Activated CD4-positive, CD25-positive, alpha-beta regulatory T cell treated with anti-CD3 and anti-CD28 coated beads, Interleukin-2, amount 50 U/mL, for 72 hours (primary cell): ENCODE results near the gene IGLON5.

ENCODE experiments used
- DNase-seq: peaks from one replicate; pipeline ENCODE4 v3.0.0; 2021

The IGLON5 gene

DNA sequence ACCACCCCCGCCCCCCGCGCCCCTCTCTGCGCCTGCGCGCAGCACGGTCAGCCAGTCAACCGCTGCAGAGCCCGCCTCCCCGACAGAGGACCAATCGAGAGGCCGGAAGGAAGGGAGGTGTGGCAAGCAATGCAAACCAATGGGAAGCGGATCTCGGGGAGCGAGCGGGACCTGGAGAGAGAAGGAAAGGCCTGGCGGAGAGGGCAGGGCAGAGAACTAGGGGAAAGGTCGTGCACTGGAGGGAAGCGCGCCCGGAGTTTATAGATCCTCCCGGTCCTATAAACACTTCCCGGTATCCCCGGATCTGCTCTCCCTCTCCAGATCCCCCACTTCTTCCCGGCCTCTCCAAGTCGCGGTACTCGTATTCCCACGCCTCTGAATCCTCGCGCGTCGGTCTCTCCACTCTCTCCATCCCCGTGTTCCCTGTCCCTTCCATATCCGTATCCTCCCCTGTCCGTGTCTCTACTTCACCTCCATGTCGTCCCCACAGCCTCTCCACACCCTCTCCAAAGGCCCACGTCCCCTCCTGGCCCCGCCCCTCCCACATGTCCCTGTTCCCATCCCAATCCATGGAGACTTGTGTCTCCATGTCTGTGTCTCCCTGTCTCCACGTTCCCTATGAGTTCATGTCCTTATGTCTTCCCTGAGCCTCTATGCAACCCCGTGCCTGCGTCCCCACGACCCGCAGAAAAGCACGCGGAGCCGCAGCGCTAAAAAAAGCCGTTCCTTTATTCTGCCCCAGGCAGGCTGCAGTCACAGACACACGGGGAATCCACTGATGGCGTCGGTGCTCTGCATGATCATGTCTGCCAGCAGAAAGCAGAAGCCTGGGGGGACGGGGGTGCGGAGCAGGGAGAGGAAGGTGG lies 55.2 kb downstream of the IGLON5 start:
- peak; percentile 88 for DNase-seq

DNA sequence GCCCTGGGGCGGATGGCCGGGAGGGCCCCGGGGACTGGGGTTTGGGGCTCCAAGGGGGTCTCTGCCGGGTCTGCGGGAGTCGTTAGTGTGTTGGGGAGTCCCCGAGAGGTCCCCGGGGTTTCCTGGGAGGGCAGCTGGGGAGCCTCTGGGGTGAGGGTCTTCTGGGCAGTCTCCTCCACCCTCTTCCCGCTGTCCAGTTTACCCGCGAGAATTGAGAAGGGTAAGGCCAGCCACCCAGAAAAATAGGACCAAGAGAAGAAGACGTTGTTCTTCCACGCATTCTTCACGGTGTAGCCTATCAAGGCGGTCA lies 55.8 kb downstream of the IGLON5 start:
- no peak for DNase-seq

DNA sequence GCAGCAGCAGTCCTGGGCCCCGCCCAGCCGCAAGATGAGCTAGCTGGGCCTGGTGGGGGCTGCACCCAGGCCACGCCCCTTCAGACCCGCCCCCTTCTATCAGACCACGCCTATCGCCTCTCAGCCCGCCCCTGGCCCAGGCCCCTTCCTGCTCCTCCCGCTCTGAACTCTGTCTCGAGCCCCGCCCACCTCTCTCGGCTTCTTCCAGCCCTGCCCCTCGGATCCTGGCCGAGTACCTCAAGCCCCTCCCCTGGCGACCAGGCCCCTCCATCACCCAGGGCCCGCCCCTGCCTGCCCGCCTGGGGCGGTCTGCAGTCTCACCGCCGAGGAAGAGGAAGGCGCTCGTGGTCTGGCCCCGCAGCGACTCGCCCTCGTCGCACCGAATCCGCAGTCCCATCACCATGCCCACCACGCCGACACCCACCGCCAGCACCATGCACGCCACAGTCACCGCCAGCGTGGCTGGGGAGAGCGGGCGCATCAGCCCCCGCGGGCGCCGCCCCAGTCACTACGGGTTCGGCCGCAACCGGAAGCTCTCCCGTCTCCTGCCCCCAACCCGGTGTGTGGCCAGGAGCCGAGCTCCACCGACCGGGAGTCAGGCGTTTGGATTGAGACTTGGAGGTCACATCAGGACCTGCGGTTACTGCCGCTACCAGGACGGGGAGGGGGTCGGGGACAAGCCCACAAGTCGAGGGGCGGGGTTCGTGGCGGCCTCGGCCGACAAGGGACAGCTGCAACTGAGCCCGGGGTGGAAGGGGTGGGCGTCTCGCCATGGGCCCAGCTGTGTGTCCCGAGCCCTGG lies 56.3 kb downstream of the IGLON5 start:
- peak; percentile 98 for DNase-seq

DNA sequence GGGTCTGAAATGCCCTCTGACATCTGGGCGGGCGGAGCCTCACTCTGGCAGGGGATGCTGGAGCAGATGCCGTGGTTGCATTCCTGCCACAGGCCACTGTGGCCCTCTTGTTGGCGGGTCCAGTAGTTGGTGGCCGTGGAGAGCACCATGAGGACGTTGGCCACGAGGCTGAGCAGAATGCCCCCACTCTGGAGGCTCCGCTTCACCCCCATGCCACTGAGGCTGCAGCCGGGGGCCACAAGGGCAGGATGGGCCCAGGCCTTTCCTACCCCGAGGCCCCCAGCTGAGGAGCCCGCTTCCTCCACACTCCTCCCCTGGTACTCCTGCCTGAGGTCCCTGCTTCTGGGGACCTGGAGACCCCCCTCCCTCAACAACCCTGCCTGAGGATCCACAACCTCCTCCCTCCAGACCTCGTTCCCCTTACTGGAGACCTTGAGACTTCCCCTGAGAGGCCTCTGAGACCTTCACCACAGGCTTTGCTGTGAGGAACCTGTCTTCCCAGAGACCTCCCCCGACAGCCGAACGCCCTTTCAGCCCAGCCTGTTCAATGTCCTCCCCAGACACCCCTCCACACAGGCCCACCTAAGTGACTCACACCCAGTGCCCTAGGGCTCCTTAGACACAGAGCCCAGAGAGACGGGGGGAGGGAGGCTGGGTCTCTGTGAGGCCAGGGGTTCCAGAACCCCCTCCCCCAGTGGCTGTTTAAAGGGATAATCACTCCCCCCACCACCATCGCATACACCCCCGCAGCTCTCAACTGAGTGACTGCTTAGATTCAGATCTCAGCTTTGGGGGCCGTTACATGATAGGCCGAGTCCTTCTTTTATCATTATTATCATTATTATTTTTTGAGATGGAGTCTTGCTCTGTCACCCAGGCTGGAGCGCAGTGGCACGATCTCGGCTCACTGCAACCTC lies 57.2 kb downstream of the IGLON5 start, which contains the start of gene CLDND2:
TSS of gene CLDND2 (minus strand) at position 638 of the 917 bp plus-strand sequence. CDS start at position 212, 426 bp downstream.
- DNase-seq, result no peak

DNA sequence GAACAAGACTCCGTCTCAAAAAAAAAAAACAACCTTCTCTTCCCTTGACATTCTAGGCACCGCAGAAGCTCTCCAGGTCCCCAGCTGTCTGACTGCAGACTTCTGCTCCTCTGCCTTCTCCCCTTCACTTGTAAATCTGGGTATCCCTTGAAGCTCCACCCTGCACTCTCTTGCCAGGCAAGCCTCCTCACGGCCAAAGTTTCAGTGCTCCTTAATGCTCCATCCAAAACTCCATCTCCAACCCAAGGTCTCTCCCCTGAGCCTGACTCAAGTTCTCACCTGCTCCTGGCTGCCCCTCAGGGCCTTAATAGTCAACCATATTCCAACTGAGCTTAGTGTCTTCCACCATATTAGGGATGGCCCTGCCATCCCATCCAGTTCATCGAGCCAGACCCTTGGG lies 58.8 kb downstream of the IGLON5 start:
- no peak for DNase-seq

DNA sequence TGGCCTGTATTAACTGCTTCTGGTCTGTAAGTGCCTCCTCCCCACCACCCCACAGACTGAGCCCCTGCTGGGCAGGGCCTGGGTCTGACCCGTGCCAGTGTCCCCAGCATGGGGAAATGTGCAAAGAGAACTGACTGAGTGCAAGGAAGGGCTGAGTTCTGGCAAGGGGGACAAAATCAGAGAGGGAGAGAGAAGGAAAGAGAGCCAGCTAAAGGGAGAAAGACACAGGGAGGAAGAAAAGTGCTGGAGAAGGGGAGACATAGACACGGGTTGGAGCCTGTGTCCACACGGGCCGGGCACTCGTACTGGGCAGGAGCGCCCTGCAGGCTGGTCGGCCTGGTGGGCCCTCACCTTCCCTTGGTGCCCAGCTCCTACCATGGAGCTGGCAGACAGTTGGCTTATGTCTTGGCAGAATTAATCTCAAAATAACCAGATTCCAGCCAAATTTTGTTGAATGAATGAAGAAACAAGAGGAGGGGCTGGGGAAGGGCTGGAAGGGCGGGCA lies 59.8 kb downstream of the IGLON5 start:
- no peak for DNase-seq

DNA sequence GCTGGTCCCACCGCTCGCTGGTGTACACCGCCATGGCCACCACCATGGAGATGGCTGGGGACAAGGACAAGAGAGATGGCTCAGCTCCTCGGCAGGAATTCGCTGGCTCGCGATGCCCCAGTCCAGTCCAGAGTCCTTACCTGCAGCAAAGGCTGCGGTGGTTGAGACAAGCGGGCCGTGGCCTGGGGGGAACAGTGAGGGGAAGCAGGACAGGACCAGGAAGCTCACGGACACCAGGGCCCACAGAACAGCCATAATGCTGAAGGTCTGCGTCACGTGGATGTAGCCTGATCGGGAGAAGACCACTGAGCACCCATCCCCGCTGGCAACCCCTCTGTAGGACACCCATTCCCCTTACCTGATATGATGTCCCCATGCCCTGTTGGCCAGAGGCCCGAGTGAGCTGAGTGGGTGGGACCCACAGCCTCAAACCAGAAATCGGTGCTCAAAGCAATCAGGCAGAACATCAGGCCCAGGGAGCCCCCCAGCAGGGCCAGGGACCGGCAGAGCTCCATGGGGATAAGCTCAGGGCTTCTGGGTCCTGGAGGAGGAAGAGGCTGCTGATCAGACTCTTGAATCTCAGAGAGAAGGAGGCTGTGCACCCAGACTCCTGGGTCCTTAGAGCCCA lies 60.7 kb downstream of the IGLON5 start:
- DNase-seq, result no peak

DNA sequence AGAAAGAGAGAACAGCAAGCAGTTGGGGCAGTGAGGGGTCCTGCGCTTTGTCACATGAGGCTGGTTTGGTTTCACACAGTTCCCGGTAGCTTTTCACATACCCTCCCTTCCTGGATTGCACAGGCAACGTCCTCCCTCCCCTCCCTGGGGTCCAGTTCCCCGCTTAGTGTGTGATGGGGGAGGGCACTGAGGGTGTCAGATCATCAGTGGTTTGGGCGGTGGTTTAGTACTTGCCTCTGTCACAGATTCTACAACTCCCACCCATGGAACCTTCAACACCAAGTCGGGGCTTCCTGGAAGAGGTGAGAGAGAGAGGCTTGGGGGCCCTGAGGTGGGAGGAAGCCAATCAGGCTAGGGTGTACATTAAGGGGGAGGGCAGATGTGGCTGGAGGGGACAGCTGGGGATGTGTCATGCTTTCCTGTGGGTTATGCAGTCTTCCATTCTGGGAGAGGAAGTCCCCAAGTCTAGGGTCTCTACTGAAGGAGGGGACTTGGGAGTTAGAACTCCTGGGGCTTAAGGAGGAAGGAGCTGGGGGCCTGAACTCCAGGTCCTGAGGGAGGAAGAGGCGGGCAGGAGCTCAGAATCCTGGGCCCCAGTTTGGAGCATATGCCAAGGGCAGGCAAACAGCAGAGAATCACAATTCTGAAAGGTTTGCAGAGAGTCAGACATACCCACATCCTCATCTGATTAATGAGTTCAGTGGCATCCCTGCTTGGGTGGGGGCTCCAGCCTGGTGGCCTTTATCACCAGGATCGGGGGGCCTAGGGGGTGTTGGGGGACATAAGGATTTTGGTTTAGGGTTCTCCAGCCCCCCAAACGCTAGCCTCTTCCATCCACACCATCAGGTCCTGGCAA lies 61.4 kb downstream of the IGLON5 start, which contains the start of gene NKG7:
TSS of gene NKG7 (minus strand) at position 6 of the 856 bp plus-strand sequence. CDS start 119 bp downstream, outside the sequence.
- DNase-seq, result no peak

DNA sequence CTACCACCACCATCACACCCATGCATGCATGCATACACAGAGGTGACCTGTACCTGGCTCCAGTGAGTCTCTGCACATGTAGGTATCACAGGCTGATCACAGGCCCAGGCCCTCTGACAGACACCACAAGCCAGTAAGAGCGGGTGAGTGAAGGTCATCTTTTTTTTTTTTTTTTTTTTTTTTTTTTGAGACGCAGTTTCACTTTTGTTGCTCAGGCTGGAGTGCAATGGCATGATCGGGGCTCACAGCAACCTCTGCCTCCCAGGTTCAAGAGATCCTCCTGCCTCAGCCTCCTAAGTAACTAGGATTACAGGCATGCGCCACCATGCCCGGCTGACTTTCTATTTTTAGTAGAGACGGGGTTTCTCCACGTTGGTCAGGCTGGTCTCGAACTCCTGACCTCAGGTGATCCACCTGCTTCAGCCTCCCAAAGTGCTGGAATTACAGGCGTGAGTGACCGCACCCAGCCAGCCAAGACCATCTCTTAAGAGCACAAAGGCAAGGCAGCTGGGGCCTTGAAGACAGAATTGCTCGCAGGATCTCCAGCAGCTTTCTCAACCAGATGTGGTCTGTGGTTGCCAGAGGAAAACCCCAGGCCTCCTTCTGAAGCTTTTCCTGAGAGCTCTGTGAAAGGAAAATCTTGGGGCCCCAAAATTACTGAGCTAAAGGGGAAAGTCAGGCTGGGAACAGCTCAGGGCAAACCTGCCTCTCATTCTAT lies 64.2 kb downstream of the IGLON5 start:
- DNase-seq, result no peak

DNA sequence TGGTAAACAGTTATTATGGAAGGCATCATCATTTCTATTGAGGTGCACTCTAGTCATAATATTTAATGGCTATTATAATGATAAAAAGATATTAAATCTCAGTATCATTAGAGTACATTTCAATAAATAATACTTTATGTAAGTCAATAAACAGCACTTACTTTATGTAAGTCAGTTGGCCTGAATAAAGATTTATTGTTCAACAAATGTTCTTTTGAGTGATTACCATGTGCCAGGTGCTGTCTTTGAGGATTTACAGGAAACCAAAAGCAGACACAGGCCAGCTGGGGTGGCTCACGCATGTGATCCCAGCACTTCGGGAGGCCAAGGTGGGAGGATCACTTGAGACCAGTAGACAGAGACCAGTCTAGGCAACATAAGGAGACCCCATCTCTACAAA lies 66.0 kb downstream of the IGLON5 start:
- no peak for DNase-seq

DNA sequence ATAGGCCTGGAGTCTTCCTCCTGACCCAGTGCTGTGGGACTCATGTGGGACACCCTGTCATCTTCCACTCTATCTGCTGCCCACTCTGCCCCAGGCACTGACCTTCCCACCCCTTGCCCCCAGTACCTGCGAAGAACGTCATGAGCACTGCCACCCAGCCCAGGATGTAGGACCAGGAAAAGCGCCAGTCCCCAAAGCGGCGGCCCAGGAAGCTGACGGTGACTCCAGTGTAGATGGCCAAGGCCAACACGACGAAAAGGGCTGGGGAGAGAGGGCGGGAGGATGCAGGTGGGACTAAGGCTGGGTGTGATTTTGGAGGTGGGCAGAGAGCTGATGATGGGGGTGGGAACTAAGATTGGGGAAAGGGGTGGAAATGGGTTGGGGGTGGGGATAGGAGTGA lies 68.9 kb downstream of the IGLON5 start:
- DNase-seq, result no peak
